Thymus (tissue), 11 donors: ENCODE results near the gene TRHDE. TPM values are rescaled to one million over a fixed set of nuclear protein-coding genes. Genes with fewer than 3 reads are reported as not detected.

Experiments
- DNase-seq, 9 donors: peaks; one replicate each; pipeline ENCODE4 v3.0.0-alpha.2; 2013; ENCODE audit warnings: low spot score in 9 of 9, low read depth in 6 of 9, missing footprints in 1 of 9
- H3K27ac ChIP-seq, 2 donors: one replicate each; pipeline ENCODE4 v1.5.1; 2013; ENCODE audit warnings: control low read depth in 1 of 2, low read depth in 1 of 2, low read length in 1 of 2, mild to moderate bottlenecking in 1 of 2, moderate library complexity in 1 of 2
- H3K27me3 ChIP-seq, 2 donors: one replicate each; pipeline ENCODE4 v1.5.1; 2013; ENCODE audit warnings: low read length in 1 of 2; ENCODE audit not compliant: control insufficient read depth in 2 of 2, insufficient read depth in 1 of 2
- H3K36me3 ChIP-seq, 2 donors: one replicate each; pipeline ENCODE4 v1.5.1; 2013; ENCODE audit warnings: low read length in 1 of 2, mild to moderate bottlenecking in 1 of 2, moderate library complexity in 1 of 2; ENCODE audit not compliant: control insufficient read depth in 2 of 2, insufficient read depth in 2 of 2
- H3K4me1 ChIP-seq, 2 donors: one replicate each; pipeline ENCODE4 v1.5.1; 2013; ENCODE audit warnings: low read length in 2 of 2; ENCODE audit not compliant: control insufficient read depth in 2 of 2, insufficient read depth in 2 of 2
- H3K4me3 ChIP-seq, 2 donors: one replicate each; pipeline ENCODE4 v1.5.1; 2013; ENCODE audit warnings: low read length in 2 of 2, control low read depth in 1 of 2, mild to moderate bottlenecking in 1 of 2
- H3K9me3 ChIP-seq, 2 donors: one replicate each; pipeline ENCODE4 v1.5.1; 2013; ENCODE audit warnings: low read length in 1 of 2, mild to moderate bottlenecking in 1 of 2; ENCODE audit not compliant: control insufficient read depth in 2 of 2, insufficient read depth in 1 of 2
- WGBS: extraction: QIAGEN DNeasy Blood & Tissue Kit; methylation state at CpG from one replicate; pipeline ENCODE4 v1.1.7; 2013; 5-methylcytosine and 5-hydroxymethylcytosine counted together
- polyA plus RNA-seq: library from polyadenylated mRNA; stranded (reverse); fragments of 200-250 nt; gene quantifications from one replicate; pipeline ENCODE4 v1.2.3, GENCODE V29; 2013
- total RNA-seq: library from RNA; stranded (reverse); fragments of 120-200 nt; gene quantifications from one replicate; pipeline ENCODE4 v1.2.4, GENCODE V29; 2013
- donor health status: healthy.

TRHDE gene
- total and polyA plus RNA-seq, 2 donors, result 0.18 to 0.42 TPM

DNA sequence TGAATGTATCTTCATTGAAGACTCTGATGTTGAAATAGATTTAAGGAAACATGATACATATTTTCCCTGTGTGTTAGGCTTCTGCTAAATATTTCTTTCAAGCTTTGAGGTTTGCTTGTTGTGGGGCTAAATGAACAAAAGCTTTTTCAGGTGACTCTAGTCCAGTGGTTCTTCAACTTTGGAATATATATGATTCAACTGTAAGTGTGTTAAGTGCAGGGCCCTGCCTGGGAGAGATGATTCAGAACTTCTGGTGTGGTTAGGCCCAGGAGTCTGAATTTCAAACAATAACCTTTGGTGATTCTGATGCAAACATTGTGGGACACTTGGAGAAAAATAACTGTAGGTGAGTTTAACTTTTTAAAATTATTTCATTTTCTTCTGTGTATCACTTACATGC is 93.0 kb downstream of the TRHDE start:
- DNase-seq, result no peak
- Histone ChIP-seq H3K36me3 (no peaks in the 10 kb centered on the region), H3K9me3 (no peaks in the 10 kb centered on the region), H3K4me1 (no peaks in the 10 kb centered on the region), H3K4me3 (no peak overlapping the region), H3K27ac (no peak overlapping the region), H3K27me3 (no peaks in the 10 kb centered on the region)

DNA sequence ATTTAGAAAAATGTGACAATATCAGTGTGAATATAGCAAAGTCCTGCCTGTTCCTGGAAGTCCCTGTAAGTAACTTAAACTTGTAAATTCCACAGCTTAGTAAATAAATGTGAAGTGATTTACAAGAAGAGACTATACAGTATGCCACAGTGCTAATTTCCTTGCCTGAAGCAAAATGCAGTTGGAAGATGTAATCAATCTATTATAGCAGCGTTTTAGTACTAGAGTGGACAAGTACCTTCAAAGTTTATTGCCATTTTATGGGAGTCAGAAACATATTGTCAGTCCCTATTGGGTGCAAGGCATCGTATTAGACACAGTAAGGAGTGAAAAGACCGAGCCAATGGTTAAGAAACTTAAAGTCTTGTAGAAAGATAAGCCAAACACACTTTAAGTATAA is 94.1 kb downstream of the TRHDE start:
- H3K4me1 ChIP-seq, result no peaks in the 10 kb centered on the region
- no peaks in the 10 kb centered on the region for H3K27me3 ChIP-seq
- no peak overlapping the region for H3K4me3 ChIP-seq
- H3K36me3 ChIP-seq, result no peaks in the 10 kb centered on the region
- no peaks in the 10 kb centered on the region for H3K9me3 ChIP-seq
- WGBS, result 83% methylated on average over 3 of the region's 3 CpGs
- no peak overlapping the region for H3K27ac ChIP-seq
- no peak for DNase-seq

DNA sequence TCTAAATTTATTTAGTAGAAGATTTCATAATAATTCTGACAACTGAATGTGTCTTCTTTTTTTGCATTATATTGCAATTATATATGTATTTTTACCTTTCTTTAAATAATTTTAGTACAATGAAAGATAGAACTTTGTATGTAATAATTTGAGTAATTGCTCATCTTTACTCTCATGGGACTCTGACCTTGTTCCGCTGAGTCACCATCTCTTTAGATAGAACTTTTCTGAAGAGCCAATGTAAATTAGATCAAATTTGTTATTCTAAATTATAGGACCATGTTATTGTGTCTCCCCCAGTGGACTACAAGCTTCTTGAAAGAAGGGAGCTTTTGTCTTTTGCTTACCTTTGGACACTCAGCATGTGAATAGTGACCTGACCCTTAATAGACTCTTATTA is 96.1 kb downstream of the TRHDE start:
- Histone ChIP-seq H3K4me1 (no peaks in the 10 kb centered on the region), H3K27me3 (no peaks in the 10 kb centered on the region), H3K36me3 (no peaks in the 10 kb centered on the region), H3K9me3 (no peaks in the 10 kb centered on the region), H3K27ac (no peak overlapping the region), H3K4me3 (no peak overlapping the region)
- 96% methylated on average over 1 of the region's 1 CpG for WGBS
- DNase-seq, result no peak

DNA sequence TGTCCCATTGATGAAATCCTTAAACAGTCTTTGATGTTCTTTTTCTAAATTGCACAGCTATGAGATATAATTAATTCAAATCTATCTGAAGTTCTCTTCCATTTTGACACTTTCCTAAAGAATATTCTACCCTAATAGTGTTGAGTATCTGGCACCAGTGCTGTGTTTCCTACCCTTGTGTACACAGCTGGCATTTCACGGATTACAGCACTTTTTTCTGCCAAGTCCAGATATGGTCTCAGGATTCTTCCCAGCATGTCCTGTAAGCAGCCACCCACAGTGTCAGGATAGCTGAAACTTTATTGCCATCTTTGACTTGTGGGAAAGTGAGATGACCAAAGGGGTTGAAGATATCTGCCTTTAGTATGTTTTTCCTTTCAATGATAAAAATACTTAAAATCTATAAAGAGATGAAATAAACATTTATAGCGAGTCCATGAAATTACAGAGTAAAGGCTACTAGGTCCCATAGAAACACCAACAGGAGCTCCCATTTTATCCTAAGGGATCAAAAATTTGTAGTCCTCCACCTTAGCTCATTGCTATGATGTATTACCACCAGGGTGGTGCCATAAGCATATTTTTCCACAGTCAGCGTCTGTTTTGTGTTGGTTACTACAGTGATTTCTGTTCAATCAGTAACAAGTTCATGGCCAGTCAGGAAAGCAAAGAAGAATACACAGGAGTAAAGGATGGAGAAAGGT is 96.7 kb downstream of the TRHDE start:
- Histone ChIP-seq H3K9me3 (no peaks in the 10 kb centered on the region), H3K27ac (no peak overlapping the region), H3K36me3 (no peaks in the 10 kb centered on the region), H3K27me3 (no peaks in the 10 kb centered on the region), H3K4me1 (no peaks in the 10 kb centered on the region), H3K4me3 (no peak overlapping the region)
- DNase-seq, result no peak
- 84% methylated on average over 3 of the region's 3 CpGs for WGBS

DNA sequence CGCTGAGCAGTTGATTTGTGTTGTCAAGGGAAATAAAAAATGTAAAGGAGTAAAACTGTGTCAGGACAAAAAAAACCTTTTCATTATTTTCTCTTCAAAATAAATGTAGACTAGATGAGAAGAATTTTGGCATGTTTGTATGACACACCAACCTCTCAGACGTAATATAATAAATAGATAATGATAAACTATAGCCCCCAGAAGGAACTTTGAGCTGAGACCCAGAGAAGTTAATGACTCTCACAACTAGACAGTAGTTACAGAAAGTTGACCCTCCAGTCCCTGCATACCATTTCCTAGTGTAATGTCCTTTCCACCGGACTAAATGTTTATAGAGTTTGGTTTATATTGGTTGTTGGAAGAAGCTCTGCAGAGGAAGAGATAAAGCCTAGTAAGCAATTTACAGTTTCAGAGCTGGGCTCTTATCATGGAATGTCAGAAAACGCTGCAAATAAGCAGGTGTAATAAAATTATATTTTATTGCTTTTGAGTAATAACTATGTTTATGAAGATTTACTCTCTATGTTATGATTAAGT is 97.3 kb downstream of the TRHDE start:
- no peak for DNase-seq
- H3K36me3 ChIP-seq, result no peaks in the 10 kb centered on the region
- WGBS, result 66% methylated on average over 4 of the region's 4 CpGs
- H3K9me3 ChIP-seq, result no peaks in the 10 kb centered on the region
- H3K27ac ChIP-seq, result no peak overlapping the region
- H3K4me1 ChIP-seq, result no peaks in the 10 kb centered on the region
- no peaks in the 10 kb centered on the region for H3K27me3 ChIP-seq
- H3K4me3 ChIP-seq, result no peak overlapping the region

DNA sequence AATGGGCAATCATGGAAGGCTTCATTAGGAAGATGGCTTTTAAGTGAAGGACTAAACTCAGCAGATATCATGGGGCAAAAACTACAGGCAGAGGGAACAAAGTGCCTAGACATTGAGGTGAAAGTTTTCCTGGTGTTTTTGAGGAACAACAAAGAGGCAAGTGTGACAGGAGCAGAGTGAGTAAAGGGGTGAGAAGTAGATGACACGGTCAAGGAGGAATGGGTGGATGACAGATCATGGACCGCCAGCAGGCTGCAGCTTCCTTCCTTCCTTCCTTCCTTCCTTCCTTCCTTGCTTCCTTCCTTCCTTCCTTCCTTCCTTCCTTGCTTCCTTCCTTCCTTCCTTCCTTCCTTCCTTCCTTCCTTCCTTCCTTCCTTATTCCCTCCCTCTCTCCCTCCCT is 108.3 kb downstream of the TRHDE start:
- WGBS, result 87% methylated on average over 2 of the region's 2 CpGs
- no peak for DNase-seq
- H3K27ac ChIP-seq, result no peak overlapping the region
- H3K36me3 ChIP-seq, result no peaks in the 10 kb centered on the region
- peaks cover 0 to 3% of the 10 kb centered on the region in 2 donors for H3K9me3 ChIP-seq
- H3K4me1 ChIP-seq, result no peaks in the 10 kb centered on the region
- H3K4me3 ChIP-seq, result no peak overlapping the region
- no peaks in the 10 kb centered on the region for H3K27me3 ChIP-seq

DNA sequence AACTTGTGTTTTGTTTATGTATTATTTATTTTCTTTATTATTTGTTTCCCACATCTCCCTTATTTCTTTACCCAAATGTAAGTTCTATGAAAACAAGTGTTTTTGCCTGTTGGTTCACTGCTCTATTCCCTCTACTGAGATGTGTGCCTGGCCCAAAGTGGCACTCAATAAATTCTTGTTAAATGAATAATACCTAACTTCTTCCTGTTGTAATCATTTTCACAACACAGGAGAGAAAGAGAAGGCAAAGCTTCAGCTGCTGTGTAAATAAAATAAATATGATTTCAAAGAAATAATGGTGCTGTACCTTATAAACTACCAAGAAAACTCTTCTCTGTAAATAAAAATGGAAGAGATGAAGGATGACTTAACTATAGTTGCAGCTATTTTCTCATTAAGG is 116.2 kb downstream of the TRHDE start:
- H3K9me3 ChIP-seq, result no peaks in the 10 kb centered on the region
- H3K27me3 ChIP-seq, result no peaks in the 10 kb centered on the region
- H3K36me3 ChIP-seq, result no peaks in the 10 kb centered on the region
- H3K27ac ChIP-seq, result no peak overlapping the region
- DNase-seq, result no peak
- H3K4me1 ChIP-seq, result no peaks in the 10 kb centered on the region
- H3K4me3 ChIP-seq, result no peak overlapping the region

DNA sequence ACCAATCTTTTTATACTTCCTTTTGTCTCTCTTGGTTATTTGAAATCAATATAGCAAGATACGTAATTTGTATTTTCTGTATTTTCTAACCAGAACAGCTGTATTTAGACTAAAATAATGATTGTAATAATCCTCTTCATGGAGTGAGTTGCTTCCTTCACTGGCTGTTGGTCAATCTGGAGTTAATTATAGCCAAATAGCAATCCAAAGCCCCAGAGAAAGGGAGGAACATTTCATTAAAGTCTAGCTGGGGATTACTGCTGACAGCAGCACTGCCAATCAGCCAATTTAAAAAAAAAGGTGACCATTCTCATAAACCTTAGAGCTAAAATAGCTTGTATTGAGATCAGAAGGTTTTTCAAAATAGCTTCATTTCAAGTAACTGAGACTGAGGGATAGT is 118.0 kb downstream of the TRHDE start:
- Histone ChIP-seq H3K4me3 (no peak overlapping the region), H3K27me3 (no peaks in the 10 kb centered on the region), H3K27ac (no peak overlapping the region), H3K36me3 (no peaks in the 10 kb centered on the region), H3K4me1 (no peaks in the 10 kb centered on the region), H3K9me3 (no peaks in the 10 kb centered on the region)
- DNase-seq, result no peak
- 98% methylated on average over 1 of the region's 1 CpG for WGBS

DNA sequence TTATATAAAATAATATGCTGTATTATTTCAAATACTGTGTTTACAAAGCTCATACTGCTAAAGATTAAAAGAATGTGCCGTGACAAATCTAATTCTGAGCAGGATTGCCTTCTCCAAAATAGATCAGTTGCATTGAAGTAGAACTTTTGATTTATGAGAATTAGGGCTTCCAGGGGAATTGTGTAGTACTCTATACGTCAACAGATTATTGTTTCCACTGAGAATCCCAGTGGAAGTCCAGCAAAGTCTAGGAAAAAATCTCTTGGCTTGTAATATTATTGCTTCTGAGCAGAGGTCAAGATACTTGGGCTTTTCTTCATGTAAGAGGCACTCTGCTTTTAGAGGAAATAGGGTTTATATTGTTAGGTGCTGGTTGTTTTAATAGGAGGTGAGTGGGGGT is 133.9 kb downstream of the TRHDE start:
- no peak overlapping the region for H3K4me3 ChIP-seq
- DNase-seq, result no peak
- H3K27me3 ChIP-seq, result no peaks in the 10 kb centered on the region
- no peaks in the 10 kb centered on the region for H3K4me1 ChIP-seq
- WGBS, result 84% methylated on average over 2 of the region's 2 CpGs
- H3K36me3 ChIP-seq, result no peaks in the 10 kb centered on the region
- H3K27ac ChIP-seq, result no peak overlapping the region
- no peaks in the 10 kb centered on the region for H3K9me3 ChIP-seq
